ENCODE results near the gene SHROOM3.

GRCh38 chr4:76410636-76411035 lies 24.4 kb upstream of the SHROOM3 start:
- TF ChIP-seq NANOG (IDR thresholded peaks at IDR 0.05; ENCODE audit: borderline replicate concordance), result no peak
- no peak for TF ChIP-seq CTCF (conservative IDR thresholded peaks at IDR 0.05; ENCODE audit: low read depth in 2 of 2)
- no peak for TF ChIP-seq CREB1 (CRISPR knock-in tag; IDR thresholded peaks at IDR 0.05; ENCODE audit: low read depth)
- no peak for TF ChIP-seq EZH2phosphoT487 (IDR thresholded peaks at IDR 0.05; ENCODE audit: unreplicated experiment)
- TF ChIP-seq REST (IDR thresholded peaks at IDR 0.05; ENCODE audit: unreplicated experiment), result no peak
- TF ChIP-seq POLR2AphosphoS5 (IDR thresholded peaks at IDR 0.05; ENCODE audit: low read depth), result no peak
- no peak for TF ChIP-seq EZH2 (IDR thresholded peaks at IDR 0.05; ENCODE audit: low read depth, unreplicated experiment)

Data from GM23338 (cell line).